Germinal center (tissue), 1 donor: ENCODE results near the gene SAE1.

Source experiments
- DNase-seq: peaks from one replicate; pipeline ENCODE4 v3.0.0; 2012; ENCODE audit warnings: mixed read lengths, low spot score

SAE1 gene

GRCh38 chr19:47161876-47162489 lies 31.3 kb downstream of the SAE1 start:
- DNase-seq: no peak

DNA sequence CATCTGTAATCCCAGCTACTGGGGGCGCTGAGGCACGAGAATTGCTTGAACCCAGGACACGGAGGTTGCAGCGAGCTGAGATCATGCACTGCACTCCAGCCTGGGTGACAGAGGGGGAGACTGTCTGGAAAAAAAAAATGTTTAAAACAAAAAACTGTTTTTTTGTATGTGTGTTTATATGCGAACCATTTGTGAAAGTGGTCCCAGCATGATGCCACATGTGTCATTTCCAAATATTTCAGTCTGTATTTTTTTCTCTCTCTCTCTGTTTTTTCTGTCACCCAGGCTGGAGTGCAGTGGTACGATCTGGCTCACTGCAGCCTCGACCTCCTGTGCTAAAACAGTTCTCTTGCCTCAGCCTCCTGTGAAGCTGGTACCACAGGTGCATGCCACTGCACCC lies 37.4 kb downstream of the SAE1 start:
- no peak for DNase-seq

GRCh38 chr19:47172666-47173455 lies 42.2 kb downstream of the SAE1 start:
- no peak for DNase-seq

DNA sequence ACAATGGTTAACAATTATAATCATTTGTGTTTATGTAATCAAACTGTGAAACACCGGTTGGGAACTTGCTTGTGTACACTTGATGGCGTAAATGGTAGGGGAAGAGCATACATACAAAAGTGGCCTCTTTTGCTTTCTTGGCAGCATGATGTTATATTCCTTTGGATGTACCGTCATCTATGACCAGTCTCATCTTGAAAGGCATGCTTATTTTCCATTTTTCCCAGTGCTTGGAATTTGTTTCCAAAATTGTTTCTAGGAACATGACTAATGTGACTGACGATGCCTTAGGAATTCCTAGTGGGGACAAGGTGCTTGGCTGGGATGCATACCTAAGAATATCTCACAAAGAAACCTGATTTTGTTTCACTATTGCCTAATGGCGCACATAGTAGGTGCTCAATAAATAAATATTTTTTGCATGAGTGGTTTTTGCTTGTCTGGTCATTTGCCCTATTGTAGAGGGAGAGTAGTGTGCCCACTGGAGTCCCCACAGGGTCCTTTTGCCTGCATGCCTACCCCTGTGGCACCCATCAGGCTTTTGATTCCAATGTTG lies 45.5 kb downstream of the SAE1 start:
- no peak for DNase-seq

GRCh38 chr19:47176627-47177090 lies 46.0 kb downstream of the SAE1 start:
- no peak for DNase-seq

DNA sequence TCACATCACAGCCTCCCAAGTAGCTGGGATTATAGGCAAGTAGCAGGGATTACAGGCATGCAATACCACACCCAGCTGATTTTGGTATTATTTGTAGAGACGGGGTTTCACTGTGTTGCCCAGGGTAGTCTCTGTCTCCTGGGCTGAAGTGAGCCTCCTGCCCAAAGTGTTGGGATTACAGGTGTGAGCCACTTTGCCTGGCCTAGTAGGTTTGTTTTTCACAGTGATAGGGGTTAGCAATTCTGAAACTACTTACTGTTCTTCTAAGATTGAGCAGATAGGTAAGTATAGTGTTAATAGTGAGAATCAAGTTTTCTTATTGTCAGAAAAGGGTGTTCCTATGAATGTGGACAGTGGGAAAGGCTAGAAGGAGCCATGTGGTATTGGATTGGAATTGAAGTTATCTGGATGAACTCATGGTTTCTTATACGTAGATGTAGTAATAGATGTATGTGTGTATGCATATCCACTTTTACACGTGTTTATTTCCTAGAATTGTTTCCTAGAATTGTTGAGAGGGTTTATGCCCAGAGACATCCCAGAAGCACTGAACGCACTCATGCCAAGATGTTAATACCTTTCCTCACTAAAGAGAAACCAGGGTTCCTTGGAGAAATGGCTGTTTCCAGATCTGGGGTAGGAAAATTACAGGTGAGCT lies 49.1 kb downstream of the SAE1 start:
- DNase-seq: no peak

DNA sequence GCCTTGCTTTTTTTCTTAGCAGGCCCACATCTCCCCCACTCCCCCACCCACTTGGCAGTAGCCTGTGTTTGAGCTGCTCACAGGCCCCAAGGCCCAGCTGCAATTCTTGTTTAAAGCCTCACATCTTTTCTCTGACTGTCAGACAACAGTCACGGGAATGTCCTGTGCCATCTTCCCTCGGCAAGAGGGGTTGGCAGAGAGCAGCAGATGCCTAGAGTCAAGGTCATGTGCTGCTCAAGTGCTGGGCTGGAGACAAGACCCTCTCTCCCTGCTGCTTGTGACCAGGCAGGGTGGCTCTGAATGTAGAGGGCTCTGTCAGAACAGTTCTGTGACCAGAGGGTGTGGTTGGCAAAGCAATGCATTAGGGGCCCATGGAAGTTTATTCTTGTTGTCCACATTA lies 53.0 kb downstream of the SAE1 start:
- no peak for DNase-seq

- DNase-seq: peak; percentile 79
Measured at GRCh38 chr19:47186446-47187334, 56.1 kb downstream of the SAE1 start.

GRCh38 chr19:47187335-47187655 lies 56.7 kb downstream of the SAE1 start:
- DNase-seq: no peak

- no peak for DNase-seq
Measured at GRCh38 chr19:47187797-47188196, 57.2 kb downstream of the SAE1 start.

DNA sequence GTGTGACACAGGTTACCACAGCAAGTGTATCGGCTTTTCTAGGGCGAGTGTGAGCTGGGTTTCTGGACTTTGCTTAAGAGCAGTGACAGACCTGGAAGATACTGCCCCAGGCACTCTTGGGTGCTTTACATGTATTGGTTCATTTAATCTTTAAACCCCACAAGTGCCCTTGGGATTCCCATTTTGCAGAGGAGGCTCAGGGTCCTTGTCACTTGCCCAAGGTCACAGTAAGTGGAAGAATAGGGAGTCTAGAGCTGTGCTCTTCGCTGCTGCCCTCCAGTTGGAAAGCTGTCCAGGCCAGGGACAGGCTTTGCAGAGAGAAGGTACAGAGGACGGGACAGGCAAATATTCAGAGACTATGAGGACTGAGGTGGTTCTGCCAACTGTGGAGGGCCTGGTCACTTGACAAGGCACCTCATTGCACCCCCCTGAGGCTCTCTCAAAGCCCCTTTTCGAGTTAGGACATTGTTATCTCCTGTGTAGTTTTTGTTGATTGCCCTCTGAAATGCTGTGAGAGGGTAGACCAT lies 57.9 kb downstream of the SAE1 start:
- no peak for DNase-seq

DNA sequence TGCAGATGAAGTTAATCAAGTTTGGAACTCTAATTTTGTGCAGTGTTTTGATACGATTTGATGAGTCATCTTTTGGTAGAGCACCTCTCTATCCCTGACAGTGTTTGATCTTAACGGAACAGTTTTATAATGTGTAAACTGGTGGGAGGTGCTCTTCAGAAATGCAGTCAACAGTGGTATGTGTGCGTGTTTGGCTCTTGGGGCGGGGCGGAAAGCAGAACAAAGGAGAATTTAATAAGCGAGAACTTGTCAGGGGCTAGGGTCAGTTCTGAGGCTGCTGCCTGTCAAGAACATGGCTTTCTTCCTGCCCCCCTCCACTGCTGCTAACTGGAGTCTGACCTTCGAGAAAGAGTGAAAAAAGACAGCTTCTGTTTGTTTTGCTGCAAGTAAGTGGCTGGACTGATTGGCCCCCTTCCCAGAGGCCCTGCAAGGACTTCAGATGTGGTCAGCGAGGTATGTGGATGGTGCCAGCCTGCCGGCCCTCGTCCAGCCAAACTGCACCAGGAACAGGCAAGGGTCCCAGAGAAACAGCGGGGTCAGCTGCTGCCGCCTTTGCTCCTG lies 59.6 kb downstream of the SAE1 start:
- no peak for DNase-seq

- no peak for DNase-seq
Measured at GRCh38 chr19:47195434-47195833, 64.8 kb downstream of the SAE1 start.

DNA sequence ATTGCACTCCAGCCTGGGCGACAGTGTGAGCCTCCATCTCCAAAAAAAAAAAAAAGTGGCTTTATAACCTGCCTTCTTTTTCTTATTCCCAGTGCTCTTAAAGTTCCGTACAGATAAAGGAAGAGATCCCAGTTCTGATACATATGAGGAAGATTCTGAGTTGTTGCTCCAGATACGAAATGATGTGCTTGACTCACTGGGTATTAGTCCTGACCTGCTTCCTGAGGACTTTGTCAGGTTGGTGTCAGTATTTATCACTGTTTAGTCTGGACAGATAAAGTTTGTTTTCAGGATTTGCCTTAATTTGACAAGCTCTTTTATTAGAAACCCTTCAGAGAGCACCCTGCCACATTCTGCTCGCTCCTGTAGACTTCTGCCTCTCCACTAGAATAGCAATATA lies 66.5 kb downstream of the SAE1 start:
- DNase-seq: no peak

- DNase-seq: no peak
Measured at GRCh38 chr19:47200530-47200929, 69.9 kb downstream of the SAE1 start.

DNA sequence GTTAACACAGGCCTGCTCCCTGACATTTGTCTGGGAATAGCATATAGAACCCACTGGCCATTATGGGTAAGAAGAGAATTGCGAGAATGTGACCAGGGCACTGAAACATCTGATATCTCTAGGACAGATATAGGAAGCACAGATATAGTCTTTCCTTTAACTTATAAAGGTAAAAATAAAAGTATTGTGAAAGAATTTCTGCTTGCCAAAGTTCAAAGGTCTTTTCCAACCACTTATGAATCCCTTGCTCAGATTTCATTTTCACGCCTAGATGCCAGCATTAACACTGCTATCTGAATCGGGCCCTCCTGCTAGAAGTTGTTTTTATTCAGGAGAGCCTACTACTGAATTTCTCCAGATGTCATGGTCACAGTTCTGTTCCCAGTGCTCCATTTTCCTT lies 72.6 kb downstream of the SAE1 start:
- no peak for DNase-seq

GRCh38 chr19:47209319-47210179 lies 78.9 kb downstream of the SAE1 start:
- no peak for DNase-seq

DNA sequence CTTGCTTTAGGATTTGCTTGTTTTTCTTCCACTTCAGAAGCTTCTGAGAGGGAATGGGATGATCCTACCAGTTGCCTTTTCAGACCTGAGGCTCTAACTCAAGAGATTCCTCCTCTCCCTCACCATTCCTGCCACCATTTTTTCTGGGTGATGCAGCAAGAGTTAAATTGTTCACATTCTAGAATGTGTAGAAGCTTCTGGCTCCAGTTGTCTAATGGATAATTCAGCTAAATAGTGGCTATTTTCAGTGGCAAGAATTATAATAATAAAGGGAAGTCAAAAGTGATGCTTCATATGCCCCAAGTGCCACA lies 79.5 kb downstream of the SAE1 start:
- DNase-seq: no peak

DNA sequence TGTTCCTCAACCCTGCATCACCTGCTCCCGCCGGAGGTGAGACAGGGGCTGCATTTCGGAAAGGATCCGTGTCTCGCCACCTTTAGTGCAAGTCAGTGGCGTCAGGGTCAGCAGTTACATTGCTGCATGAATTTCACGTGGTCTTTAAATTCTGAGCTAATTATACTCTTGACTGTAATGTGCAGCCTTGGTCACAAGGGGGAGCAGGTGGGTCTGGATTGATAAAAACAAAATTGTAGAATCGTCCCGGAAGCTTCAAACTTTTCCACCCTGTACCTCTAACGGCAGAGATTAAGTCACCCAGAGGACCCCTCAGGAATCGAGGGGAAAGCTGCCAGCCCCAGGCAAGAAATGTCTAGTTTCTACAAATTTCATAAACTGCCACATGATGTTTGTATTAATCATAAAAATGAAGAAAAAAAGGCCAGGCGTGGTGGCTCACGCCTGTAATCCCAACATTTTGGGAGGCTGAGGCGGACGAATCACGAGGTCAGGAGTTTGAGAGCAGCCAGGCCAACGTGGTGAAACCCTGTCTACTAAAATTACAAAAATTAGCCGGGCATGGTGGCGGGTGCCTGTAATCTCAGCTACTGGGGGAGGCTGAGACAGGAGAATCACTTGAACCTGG lies 80.2 kb downstream of the SAE1 start:
- peak; percentile 77 for DNase-seq

DNA sequence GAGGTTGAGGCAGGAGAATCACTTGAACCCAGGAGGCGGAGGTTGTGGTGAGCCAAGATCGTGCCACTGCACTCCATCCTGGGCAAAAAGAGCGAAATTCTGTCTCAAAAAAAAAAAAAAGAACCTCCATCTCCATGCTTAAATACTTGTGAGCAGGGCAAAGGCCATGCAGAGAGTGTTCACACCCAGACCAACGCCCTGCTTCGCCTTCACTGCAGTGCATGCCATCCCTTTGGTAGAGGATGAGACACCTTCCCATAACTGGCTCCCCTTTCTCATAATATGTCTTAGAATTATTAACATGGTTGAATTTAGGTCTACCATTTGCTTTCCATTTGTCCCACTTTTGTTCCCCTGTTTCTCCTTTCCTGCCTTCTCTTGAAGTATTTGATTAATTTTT lies 84.9 kb downstream of the SAE1 start:
- DNase-seq: no peak
